ENCODE data around the gene LPO.

Gene LPO

GRCh38 chr17:58318065-58318481 is 79.7 kb downstream of the LPO start:
- DNase-seq (ENCODE audit: low read depth) = no peak

All from activated T-helper 1 cell treated with Interleukin-2 at 50 U/mL for 16 hours (primary cell).